ENCODE measurements around the gene ETFBKMT. TPM values are rescaled to one million over a fixed set of nuclear protein-coding genes. Genes with fewer than 3 reads are reported as not detected.

ETFBKMT gene
- total RNA-seq, 1 donor, result 2.6 TPM

DNA sequence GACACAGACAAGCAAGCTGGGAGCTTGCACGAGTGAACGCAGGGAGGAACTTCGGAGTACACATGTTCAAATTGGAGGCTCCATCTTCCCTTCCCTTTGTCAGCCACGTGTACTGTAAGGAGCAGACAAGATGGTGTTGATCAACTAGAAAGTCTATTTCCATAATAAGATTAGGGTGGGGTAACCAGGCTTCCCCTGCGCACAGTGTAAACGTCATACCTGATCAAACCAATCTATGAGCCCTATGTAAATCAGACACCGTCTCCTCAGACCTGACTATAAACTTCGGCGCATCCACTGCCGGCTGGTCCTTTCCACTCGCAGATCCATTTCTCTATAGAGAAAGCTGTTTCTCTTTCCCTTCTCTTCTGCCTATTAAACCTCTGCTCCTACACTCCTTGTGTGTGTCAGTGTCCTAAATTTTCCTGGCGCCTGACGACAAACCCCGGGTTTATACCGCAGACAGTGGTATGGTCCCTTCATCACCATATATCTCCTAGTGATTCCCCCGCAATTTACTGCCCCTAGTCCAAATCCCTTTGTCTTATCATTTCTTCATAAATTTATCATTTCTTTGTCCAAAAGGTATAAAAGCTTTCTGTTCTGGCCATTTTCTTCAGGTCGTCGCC lies 7.5 kb upstream of the ETFBKMT start:
- TF ChIP-seq, protein P1, sequence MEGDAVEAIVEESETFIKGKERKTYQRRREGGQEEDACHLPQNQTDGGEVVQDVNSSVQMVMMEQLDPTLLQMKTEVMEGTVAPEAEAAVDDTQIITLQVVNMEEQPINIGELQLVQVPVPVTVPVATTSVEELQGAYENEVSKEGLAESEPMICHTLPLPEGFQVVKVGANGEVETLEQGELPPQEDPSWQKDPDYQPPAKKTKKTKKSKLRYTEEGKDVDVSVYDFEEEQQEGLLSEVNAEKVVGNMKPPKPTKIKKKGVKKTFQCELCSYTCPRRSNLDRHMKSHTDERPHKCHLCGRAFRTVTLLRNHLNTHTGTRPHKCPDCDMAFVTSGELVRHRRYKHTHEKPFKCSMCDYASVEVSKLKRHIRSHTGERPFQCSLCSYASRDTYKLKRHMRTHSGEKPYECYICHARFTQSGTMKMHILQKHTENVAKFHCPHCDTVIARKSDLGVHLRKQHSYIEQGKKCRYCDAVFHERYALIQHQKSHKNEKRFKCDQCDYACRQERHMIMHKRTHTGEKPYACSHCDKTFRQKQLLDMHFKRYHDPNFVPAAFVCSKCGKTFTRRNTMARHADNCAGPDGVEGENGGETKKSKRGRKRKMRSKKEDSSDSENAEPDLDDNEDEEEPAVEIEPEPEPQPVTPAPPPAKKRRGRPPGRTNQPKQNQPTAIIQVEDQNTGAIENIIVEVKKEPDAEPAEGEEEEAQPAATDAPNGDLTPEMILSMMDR (IDR thresholded peaks at IDR 0.05; ENCODE audit: insufficient read depth, low read depth, low read length), result no peak
- peak; percentile 95 for DNase-seq (ENCODE audit: low read depth)
- peak overlapping the region; percentile 66 for H3K4me3 ChIP-seq (ENCODE audit: low read depth, low read length)

DNA sequence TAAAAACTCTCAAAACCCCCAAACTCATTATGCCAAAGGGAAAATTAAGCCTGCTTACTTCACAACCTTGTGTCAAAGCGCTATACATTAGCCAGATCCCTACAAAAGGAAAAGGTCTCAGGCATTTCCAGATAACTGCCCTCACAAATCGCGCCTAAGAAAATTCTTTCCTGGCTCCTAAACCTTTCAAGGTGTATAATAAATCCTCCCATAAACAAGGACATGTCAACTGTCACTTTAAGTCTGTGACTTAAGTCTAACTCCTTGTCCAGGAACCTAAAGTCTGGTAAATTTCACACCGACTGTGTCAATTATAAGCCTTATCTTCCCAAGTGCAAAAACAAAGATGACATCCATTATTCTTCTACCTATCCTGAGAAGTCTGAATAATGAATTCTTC lies 4.3 kb upstream of the ETFBKMT start:
- no peak overlapping the region for H3K4me3 ChIP-seq (ENCODE audit: low read depth, low read length)
- no peak for DNase-seq (ENCODE audit: low read depth)
- TF ChIP-seq, protein P1 (IDR thresholded peaks at IDR 0.05; ENCODE audit: insufficient read depth, low read depth, low read length), result no peak

DNA sequence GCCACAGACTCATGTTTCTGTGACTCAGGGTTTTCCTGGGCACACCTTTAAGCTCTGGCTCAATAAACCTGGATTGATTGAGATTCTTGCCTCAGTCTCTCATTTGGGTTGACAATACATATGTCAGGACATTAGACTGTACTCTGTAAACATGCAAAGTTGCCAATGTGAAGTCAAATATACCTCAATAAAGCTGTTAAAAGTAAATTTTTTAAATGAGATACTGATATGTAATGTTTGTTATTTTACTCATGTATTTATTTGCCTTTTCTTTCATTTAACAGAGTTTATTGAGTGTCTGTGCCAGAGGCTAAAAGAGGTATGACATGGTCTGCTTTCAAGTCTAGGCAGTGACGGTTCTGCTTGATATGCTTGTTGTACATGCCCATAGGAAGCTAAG lies 3.7 kb upstream of the ETFBKMT start:
- TF ChIP-seq, protein P1 (IDR thresholded peaks at IDR 0.05; ENCODE audit: insufficient read depth, low read depth, low read length), result no peak
- no peak overlapping the region for H3K4me3 ChIP-seq (ENCODE audit: low read depth, low read length)
- DNase-seq (ENCODE audit: low read depth), result no peak

DNA sequence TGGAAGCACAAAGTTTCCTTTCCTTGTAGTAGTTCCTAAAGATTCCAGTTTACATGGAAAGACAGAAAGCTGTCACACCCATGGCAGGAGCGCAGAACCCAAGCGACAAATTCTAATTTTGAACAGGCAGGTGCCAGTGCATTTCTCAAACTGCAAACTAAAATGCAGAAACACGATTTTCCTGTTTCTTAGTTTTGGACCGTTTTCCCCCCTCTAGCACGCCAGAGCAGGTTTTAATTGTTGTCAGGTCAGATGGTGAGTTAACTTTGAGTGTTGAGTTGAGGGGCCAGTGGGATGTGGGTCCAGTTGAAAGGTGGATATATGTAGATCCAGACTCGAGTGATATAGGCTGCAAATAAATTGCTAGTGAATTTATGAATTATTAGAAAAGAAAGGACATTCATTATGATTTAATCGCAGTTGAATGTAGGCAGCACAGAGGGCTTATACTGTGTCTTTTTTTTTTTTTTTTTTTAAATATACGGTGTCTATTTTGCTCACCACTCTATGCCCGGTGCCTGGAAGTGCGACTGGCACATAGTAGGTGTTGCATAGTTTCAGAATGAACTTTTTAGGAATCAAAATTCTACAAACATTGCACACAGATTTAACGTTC lies 909 bp upstream of the ETFBKMT start:
- no peak for DNase-seq (ENCODE audit: low read depth)
- H3K4me3 ChIP-seq (ENCODE audit: low read depth, low read length), result peak overlapping the region; percentile 78
- TF ChIP-seq, protein P1 (IDR thresholded peaks at IDR 0.05; ENCODE audit: insufficient read depth, low read depth, low read length), result no peak

DNA sequence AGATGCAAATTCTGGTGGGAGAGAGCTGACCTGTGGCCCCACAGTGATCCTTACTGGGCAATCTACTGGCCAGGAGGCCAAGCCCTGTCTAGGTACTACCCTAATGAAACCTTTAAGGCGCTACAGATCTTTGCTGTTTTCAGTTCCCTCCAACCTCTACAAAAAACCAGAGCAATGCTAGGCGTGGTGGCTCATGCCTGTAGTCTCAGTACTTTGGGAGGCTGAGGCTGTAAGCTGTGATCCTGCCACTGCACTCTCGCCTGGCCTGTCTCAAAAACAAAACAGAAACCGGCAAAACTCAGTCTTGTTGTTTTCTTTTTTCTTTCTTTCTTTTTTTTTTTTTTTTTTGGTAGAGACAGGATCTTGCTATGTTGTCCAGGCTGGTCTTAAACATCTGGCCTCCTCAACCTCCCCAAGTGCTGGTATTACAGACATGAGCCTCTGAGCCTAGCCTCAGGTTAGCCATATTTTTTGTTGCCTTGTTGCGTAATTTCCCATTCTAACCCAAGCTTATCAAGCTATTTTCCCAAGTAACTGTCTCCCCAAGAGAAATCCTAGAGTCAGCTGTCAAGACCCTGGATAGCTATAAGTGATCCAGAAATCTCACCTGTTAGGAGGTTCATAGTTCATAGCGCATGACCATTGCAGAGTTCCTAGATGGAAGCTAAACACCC lies 2.8 kb downstream of the ETFBKMT start:
- no peak for DNase-seq (ENCODE audit: low read depth)
- H3K4me3 ChIP-seq (ENCODE audit: low read depth, low read length), result no peak overlapping the region
- TF ChIP-seq, protein P1 (IDR thresholded peaks at IDR 0.05; ENCODE audit: insufficient read depth, low read depth, low read length), result no peak

DNA sequence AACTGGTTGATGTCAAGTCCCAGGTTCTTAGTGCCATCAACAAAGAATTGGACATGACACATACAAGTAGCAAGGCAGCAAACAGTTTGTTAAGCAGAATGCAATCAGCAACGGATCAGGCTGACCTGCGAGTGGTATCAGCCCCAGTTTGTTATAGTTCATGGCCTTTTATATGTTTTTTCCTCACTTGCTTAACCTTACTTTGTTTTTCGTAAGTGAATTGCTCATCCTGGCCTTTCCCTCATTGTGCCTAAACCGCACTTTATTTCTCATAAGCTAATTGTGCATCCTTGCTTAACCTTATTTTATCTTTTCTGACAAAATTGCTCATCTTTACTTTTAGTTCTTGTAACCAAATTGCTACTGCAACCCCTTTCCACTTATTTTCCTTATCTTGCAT lies 4.1 kb downstream of the ETFBKMT start:
- TF ChIP-seq, protein P1 (IDR thresholded peaks at IDR 0.05; ENCODE audit: insufficient read depth, low read depth, low read length), result no peak
- no peak overlapping the region for H3K4me3 ChIP-seq (ENCODE audit: low read depth, low read length)
- DNase-seq (ENCODE audit: low read depth), result no peak

Measured in fibroblast of villous mesenchyme (primary cell).